ENCODE measurements around the gene APLP2. TPM values are rescaled to one million over a fixed set of nuclear protein-coding genes. Genes with fewer than 3 reads are reported as not detected.

Gene APLP2
- total and polyA plus RNA-seq, 2 of the 13 experiments (the other 11 are each of a cell fraction or from before 2014, with no cell fraction given): 315 to 594 TPM

DNA sequence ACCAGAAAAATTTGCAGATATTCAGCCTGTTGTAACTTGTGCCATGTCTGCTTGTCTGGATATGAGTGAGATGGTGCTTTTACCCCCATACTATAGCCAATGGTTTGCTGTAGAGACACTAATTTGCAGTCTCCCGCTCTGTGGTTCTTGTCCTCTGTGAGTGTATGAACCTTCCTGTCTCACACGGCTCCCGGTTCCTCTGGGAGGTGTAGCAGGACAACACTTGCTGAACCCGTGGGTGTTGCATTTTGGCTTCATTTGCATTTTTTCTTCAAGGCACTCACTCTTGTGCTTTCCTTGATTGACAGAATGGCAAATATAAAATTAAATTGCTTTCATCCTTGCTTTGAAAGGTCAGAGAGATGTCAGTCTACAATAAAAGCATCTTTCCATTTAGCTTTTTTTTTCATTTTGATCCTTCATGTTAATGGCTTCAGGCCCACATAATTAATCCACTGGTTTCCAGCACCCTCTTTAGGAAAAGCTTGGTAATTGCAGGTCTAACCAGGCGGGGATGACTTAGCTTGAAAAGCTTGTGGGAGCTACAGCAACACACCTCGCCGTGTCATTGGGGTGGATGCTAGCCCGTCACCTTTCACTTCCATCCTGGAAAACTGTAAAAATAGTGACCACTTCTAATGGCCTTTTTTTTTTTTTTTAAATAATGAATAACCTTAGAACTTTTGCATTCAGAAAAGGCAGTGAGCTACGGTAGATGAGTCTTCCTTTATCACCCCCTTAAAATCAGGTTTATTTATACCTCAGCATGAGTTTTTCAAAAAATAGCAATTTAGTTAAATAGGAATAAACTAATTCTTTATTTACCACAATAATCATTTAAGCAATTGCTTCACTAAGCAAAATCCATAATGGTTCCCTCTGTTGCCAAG is 62.5 kb downstream of the APLP2 start (continued):
- no peak for TF ChIP-seq ZNF501 (CRISPR knock-in tag; IDR thresholded peaks at IDR 0.05)
- TF ChIP-seq ATF7-NPFF (CRISPR knock-in tag; IDR thresholded peaks at IDR 0.05; ENCODE audit: low read depth): no peak
- peak; percentile 65 for TF ChIP-seq RAD21 (CRISPR knock-in tag; IDR thresholded peaks at IDR 0.05)
- TF ChIP-seq SMAD9 (CRISPR knock-in tag; IDR thresholded peaks at IDR 0.05): 0 out of 2 replicates have a peak, but pooled peaks have one; percentile 39
- TF ChIP-seq KDM5B (CRISPR knock-in tag; IDR thresholded peaks at IDR 0.05; ENCODE audit: borderline replicate concordance): no peak
- TF ChIP-seq MTF1 (CRISPR knock-in tag; IDR thresholded peaks at IDR 0.05): no peak
- no peak for TF ChIP-seq ZNF484 (CRISPR knock-in tag; IDR thresholded peaks at IDR 0.05; ENCODE audit: borderline replicate concordance, low read depth)
- no peak for TF ChIP-seq ETV5 (CRISPR knock-in tag; IDR thresholded peaks at IDR 0.05; ENCODE audit: borderline replicate concordance)
- TF ChIP-seq ARID3A (IDR thresholded peaks at IDR 0.05; ENCODE audit: low read depth, low read length): 0 out of 2 replicates have a peak, but pooled peaks have one; percentile 59
- no peak for TF ChIP-seq MED1 (CRISPR knock-in tag; IDR thresholded peaks at IDR 0.05)
- TF ChIP-seq ZNF329 (CRISPR knock-in tag; IDR thresholded peaks at IDR 0.05; ENCODE audit: low read depth): no peak
- no peak for TF ChIP-seq ZNF737 (CRISPR knock-in tag; IDR thresholded peaks at IDR 0.05; ENCODE audit: borderline replicate concordance)
- TF ChIP-seq SNAPC4 (CRISPR knock-in tag; IDR thresholded peaks at IDR 0.05): no peak
- TF ChIP-seq, protein P1, sequence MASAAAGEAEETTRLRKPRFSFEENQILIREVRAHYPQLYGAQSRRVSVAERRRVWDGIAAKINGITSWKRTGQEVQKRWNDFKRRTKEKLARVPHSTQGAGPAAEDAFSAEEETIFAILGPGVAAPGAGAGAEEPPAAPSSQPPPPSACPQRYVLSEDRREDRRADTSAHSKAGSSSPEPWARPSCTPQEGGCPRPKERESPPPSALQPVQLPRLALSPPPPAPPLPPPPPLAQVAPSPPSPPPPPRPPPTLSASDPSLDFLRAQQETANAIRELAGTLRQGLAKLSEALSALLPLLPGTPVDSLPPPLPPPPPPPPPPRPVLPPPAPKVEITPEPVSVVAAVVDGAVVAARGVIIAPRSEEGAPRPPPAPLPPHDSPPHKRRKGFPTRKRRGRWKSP (CRISPR knock-in tag; IDR thresholded peaks at IDR 0.05): no peak
- TF ChIP-seq, protein P2, sequence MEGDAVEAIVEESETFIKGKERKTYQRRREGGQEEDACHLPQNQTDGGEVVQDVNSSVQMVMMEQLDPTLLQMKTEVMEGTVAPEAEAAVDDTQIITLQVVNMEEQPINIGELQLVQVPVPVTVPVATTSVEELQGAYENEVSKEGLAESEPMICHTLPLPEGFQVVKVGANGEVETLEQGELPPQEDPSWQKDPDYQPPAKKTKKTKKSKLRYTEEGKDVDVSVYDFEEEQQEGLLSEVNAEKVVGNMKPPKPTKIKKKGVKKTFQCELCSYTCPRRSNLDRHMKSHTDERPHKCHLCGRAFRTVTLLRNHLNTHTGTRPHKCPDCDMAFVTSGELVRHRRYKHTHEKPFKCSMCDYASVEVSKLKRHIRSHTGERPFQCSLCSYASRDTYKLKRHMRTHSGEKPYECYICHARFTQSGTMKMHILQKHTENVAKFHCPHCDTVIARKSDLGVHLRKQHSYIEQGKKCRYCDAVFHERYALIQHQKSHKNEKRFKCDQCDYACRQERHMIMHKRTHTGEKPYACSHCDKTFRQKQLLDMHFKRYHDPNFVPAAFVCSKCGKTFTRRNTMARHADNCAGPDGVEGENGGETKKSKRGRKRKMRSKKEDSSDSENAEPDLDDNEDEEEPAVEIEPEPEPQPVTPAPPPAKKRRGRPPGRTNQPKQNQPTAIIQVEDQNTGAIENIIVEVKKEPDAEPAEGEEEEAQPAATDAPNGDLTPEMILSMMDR (CRISPR knock-in tag; IDR thresholded peaks at IDR 0.05): peak; percentile 82
- no peak for TF ChIP-seq HMGA1 (CRISPR knock-in tag; conservative IDR thresholded peaks at IDR 0.05)
- TF ChIP-seq ZNF343 (CRISPR knock-in tag; IDR thresholded peaks at IDR 0.05): no peak

Measured in HepG2 (cell line).